IMR-90 (cell line): ENCODE results near the gene SIT1.
"Not testable (repeated sequence)": the region's sequence is repeated elsewhere in the genome, so short reads cannot be mapped to it uniquely, and the experiment has no call there.

ENCODE experiments used
- FOS ChIP-seq: fragments of 150-350 bp; IDR thresholded peaks from 2 replicates; pipeline ENCODE4 v1.6.1; 2016; ENCODE audit warnings: low read depth, low read length
- MAFK ChIP-seq: IDR thresholded peaks from 2 replicates; pipeline ENCODE4 v1.6.1; 2012; ENCODE audit warnings: low read depth, low read length, improper control_type of control experiment
- POLR2A ChIP-seq: IDR thresholded peaks from 2 replicates; pipeline ENCODE4 v1.6.1; 2012; ENCODE audit warnings: mild to moderate bottlenecking, low read depth, low read length
- RAD21 ChIP-seq: IDR thresholded peaks from 2 replicates; pipeline ENCODE4 v1.6.1; 2012; ENCODE audit warnings: low read length, improper control_type of control experiment
- RFX5 ChIP-seq: IDR thresholded peaks from 2 replicates; pipeline ENCODE4 v1.8.0; 2012; ENCODE audit warnings: low read depth, mild to moderate bottlenecking, low read length, moderate library complexity
- TF ChIP-seq, protein P1 (sequence below): conservative IDR thresholded peaks from 2 replicates; pipeline ENCODE4 v1.5.1; 2012; ENCODE audit warnings: mild to moderate bottlenecking, low read depth, low read length, improper control_type of control experiment
- TF ChIP-seq, protein P2 (sequence below): fragments of 150-350 bp; IDR thresholded peaks from 2 replicates; pipeline ENCODE4 v1.6.1; 2017; ENCODE audit warnings: mild to moderate bottlenecking, antibody characterized with exemption, low read length, low read depth

DNA sequence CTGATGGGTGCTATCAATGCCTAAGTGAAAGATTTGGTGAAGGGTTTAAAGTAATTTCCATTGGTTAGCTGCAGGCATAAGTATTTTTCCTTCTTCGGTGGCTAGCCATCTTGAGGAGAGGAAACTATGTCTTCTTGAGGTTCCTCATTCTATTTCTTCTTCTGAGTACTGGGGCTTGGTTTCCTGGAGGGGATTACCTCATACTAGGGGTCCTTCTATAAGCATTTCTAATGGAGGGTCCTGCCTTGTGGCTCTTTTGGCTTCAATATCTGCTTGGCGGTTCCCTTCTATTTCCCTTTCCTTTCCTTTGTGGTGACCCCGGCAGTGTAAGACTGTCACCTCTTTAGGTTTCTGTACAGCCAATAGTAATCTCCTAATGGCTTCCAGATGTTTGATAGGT, 9.3 kb downstream of the SIT1 start:
- TF ChIP-seq, protein P1, sequence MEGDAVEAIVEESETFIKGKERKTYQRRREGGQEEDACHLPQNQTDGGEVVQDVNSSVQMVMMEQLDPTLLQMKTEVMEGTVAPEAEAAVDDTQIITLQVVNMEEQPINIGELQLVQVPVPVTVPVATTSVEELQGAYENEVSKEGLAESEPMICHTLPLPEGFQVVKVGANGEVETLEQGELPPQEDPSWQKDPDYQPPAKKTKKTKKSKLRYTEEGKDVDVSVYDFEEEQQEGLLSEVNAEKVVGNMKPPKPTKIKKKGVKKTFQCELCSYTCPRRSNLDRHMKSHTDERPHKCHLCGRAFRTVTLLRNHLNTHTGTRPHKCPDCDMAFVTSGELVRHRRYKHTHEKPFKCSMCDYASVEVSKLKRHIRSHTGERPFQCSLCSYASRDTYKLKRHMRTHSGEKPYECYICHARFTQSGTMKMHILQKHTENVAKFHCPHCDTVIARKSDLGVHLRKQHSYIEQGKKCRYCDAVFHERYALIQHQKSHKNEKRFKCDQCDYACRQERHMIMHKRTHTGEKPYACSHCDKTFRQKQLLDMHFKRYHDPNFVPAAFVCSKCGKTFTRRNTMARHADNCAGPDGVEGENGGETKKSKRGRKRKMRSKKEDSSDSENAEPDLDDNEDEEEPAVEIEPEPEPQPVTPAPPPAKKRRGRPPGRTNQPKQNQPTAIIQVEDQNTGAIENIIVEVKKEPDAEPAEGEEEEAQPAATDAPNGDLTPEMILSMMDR: not testable (repeated sequence)
- TF ChIP-seq RAD21, POLR2A, RFX5, MAFK, FOS: not testable (repeated sequence)
- TF ChIP-seq, protein P2, sequence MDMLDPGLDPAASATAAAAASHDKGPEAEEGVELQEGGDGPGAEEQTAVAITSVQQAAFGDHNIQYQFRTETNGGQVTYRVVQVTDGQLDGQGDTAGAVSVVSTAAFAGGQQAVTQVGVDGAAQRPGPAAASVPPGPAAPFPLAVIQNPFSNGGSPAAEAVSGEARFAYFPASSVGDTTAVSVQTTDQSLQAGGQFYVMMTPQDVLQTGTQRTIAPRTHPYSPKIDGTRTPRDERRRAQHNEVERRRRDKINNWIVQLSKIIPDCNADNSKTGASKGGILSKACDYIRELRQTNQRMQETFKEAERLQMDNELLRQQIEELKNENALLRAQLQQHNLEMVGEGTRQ: not testable (repeated sequence)
